Stimulated activated naive CD8-positive, alpha-beta T cell treated with anti-CD3 and anti-CD28 coated beads, Interleukin-15, amount 100 ng/mL, for 72 hours (primary cell): ENCODE results near the gene SLC39A5.

Source experiments
- ATAC-seq: fragments of 150-1000 bp; cut with Tn5 transposase; 2 replicates; pipeline ENCODE4 v1.10.0; 2021; ENCODE audit warnings: mild to moderate bottlenecking, moderate library complexity
- DNase-seq, 2 donors: peaks; one replicate each; pipeline ENCODE4 v3.0.0; 2021 to 2022
- H3K27ac Mint-ChIP-seq, 2 donors: one replicate each; pipeline ENCODE4 v1.8.0; 2022; ENCODE audit warnings: mild to moderate bottlenecking in 2 of 2, mixed read lengths in 2 of 2, moderate library complexity in 2 of 2
- H3K27me3 Mint-ChIP-seq: one replicate; pipeline ENCODE4 v1.8.0; 2022; ENCODE audit warnings: mixed read lengths
- H3K4me1 Mint-ChIP-seq: one replicate; pipeline ENCODE4 v1.8.0; 2022; ENCODE audit warnings: mild to moderate bottlenecking, mixed read lengths
- H3K4me3 Mint-ChIP-seq, 2 donors: one replicate each; pipeline ENCODE4 v1.8.0; 2022; ENCODE audit warnings: mild to moderate bottlenecking in 2 of 2, mixed read lengths in 2 of 2, moderate library complexity in 1 of 2
- H3K9me3 Mint-ChIP-seq, 2 donors: one replicate each; pipeline ENCODE4 v1.8.0; 2022; ENCODE audit warnings: mixed read lengths in 2 of 2

SLC39A5 gene

GRCh38 chr12:56204275-56204674, 25.6 kb upstream of the SLC39A5 start:
- ATAC-seq: no peak
- Mint-ChIP-seq H3K27ac (no peak overlapping the region), H3K4me3 (no peak overlapping the region), H3K4me1 (no peaks in the 10 kb centered on the region), H3K9me3 (no peaks in the 10 kb centered on the region), H3K27me3 (no peaks in the 10 kb centered on the region)
- DNase-seq: no peak

- no peaks in the 10 kb centered on the region for H3K4me1 Mint-ChIP-seq
- ATAC-seq: peak; percentile 64
- no peak overlapping the region for H3K4me3 Mint-ChIP-seq
- no peaks in the 10 kb centered on the region for H3K27me3 Mint-ChIP-seq
- DNase-seq: no peak
- no peaks in the 10 kb centered on the region for H3K9me3 Mint-ChIP-seq
- H3K27ac Mint-ChIP-seq: peak overlapping the region in 1 of 2 donors; percentile 60
Measured at GRCh38 chr12:56205445-56205844, 24.4 kb upstream of the SLC39A5 start.

GRCh38 chr12:56206452-56207166, 23.2 kb upstream of the SLC39A5 start:
- peak; percentile 80 for ATAC-seq
- Mint-ChIP-seq H3K27ac (no peak overlapping the region), H3K4me3 (no peak overlapping the region), H3K9me3 (no peaks in the 10 kb centered on the region), H3K4me1 (no peaks in the 10 kb centered on the region), H3K27me3 (no peaks in the 10 kb centered on the region)
- DNase-seq: peak; percentile 15 to 35

GRCh38 chr12:56208006-56208405, 21.8 kb upstream of the SLC39A5 start:
- no peak overlapping the region for H3K27ac Mint-ChIP-seq
- no peak overlapping the region for H3K4me3 Mint-ChIP-seq
- DNase-seq (no peak), ATAC-seq (no peak)
- H3K27me3 Mint-ChIP-seq: no peaks in the 10 kb centered on the region
- H3K4me1 Mint-ChIP-seq: no peaks in the 10 kb centered on the region
- H3K9me3 Mint-ChIP-seq: no peaks in the 10 kb centered on the region

GRCh38 chr12:56212361-56212760, 17.5 kb upstream of the SLC39A5 start:
- no peaks in the 10 kb centered on the region for H3K27me3 Mint-ChIP-seq
- ATAC-seq: no peak
- DNase-seq: no peak
- H3K4me3 Mint-ChIP-seq: no peak overlapping the region
- H3K27ac Mint-ChIP-seq: no peak overlapping the region
- H3K4me1 Mint-ChIP-seq: no peaks in the 10 kb centered on the region
- no peaks in the 10 kb centered on the region for H3K9me3 Mint-ChIP-seq

- H3K27me3 Mint-ChIP-seq: no peaks in the 10 kb centered on the region
- no peak for DNase-seq
Measured at GRCh38 chr12:56213878-56214277, 16.0 kb upstream of the SLC39A5 start.

GRCh38 chr12:56216461-56216860, 13.4 kb upstream of the SLC39A5 start:
- Mint-ChIP-seq H3K4me3 (no peak overlapping the region), H3K27ac (no peak overlapping the region), H3K9me3 (no peaks in the 10 kb centered on the region), H3K4me1 (peaks cover 5% of the 10 kb centered on the region), H3K27me3 (no peaks in the 10 kb centered on the region)
- ATAC-seq (no peak), DNase-seq (no peak)

More at GRCh38 chr12:56213878-56214277, 16.0 kb upstream of the SLC39A5 start:
- H3K9me3 Mint-ChIP-seq: no peaks in the 10 kb centered on the region
- H3K4me1 Mint-ChIP-seq: no peaks in the 10 kb centered on the region
- ATAC-seq: no peak
- H3K4me3 Mint-ChIP-seq: no peak overlapping the region
- H3K27ac Mint-ChIP-seq: no peak overlapping the region

GRCh38 chr12:56219840-56220239, 10.0 kb upstream of the SLC39A5 start:
- Mint-ChIP-seq H3K27ac (no peak overlapping the region), H3K9me3 (no peaks in the 10 kb centered on the region), H3K4me1 (peaks cover 33% of the 10 kb centered on the region), H3K4me3 (peak overlapping the region; percentile 37 to 56), H3K27me3 (no peaks in the 10 kb centered on the region)
- ATAC-seq: no peak
- DNase-seq: no peak

GRCh38 chr12:56220611-56221231, 9.1 kb upstream of the SLC39A5 start:
- no peaks in the 10 kb centered on the region for H3K27me3 Mint-ChIP-seq
- peak overlapping the region; percentile 98 to 100 for H3K4me3 Mint-ChIP-seq
- H3K27ac Mint-ChIP-seq: peak overlapping the region; percentile 98 to 99
- H3K9me3 Mint-ChIP-seq: no peaks in the 10 kb centered on the region
- peaks cover 42% of the 10 kb centered on the region for H3K4me1 Mint-ChIP-seq
- DNase-seq (no peak), ATAC-seq (no peak)

GRCh38 chr12:56221232-56221756, 8.6 kb upstream of the SLC39A5 start:
- H3K4me1 Mint-ChIP-seq: peaks cover 44% of the 10 kb centered on the region
- H3K27ac Mint-ChIP-seq: peak overlapping the region; percentile 98 to 99
- ATAC-seq (peak; percentile 29), DNase-seq (no peak)
- no peaks in the 10 kb centered on the region for H3K9me3 Mint-ChIP-seq
- no peaks in the 10 kb centered on the region for H3K27me3 Mint-ChIP-seq
- peak overlapping the region; percentile 98 to 100 for H3K4me3 Mint-ChIP-seq

- no peaks in the 10 kb centered on the region for H3K27me3 Mint-ChIP-seq
- peak; percentile 88 to 91 for DNase-seq
- no peaks in the 10 kb centered on the region for H3K9me3 Mint-ChIP-seq
- H3K4me3 Mint-ChIP-seq: peak within 1 kb of the TSS; percentile 98 to 100
- peak within 1 kb of the TSS; percentile 98 to 99 for H3K27ac Mint-ChIP-seq
- peak; percentile 90 for ATAC-seq
- H3K4me1 Mint-ChIP-seq: peaks cover 44% of the 10 kb centered on the region
Measured at GRCh38 chr12:56221757-56222530, 7.9 kb upstream of the SLC39A5 start, which contains the start of gene RNF41. Gene RNF41 (minus strand): TSS chr12:56221922. CDS start chr12:56214047, 7,875 bp downstream.

GRCh38 chr12:56222531-56222895, 7.3 kb upstream of the SLC39A5 start:
- Mint-ChIP-seq H3K4me1 (peaks cover 44% of the 10 kb centered on the region), H3K27me3 (no peaks in the 10 kb centered on the region), H3K27ac (peak overlapping the region; percentile 98 to 99), H3K4me3 (peak overlapping the region; percentile 98 to 100), H3K9me3 (no peaks in the 10 kb centered on the region)
- DNase-seq: no peak
- ATAC-seq: no peak

GRCh38 chr12:56223571-56224101, 6.2 kb upstream of the SLC39A5 start:
- ATAC-seq: no peak
- peak overlapping the region; percentile 66 to 69 for H3K27ac Mint-ChIP-seq
- peak in 1 of 2 donors; percentile 7 for DNase-seq
- H3K4me1 Mint-ChIP-seq: peaks cover 44% of the 10 kb centered on the region
- H3K4me3 Mint-ChIP-seq: peak overlapping the region; percentile 91 to 93
- no peaks in the 10 kb centered on the region for H3K27me3 Mint-ChIP-seq
- no peaks in the 10 kb centered on the region for H3K9me3 Mint-ChIP-seq

GRCh38 chr12:56224102-56224701, 5.6 kb upstream of the SLC39A5 start, which contains the start of gene NABP2:
Gene NABP2 (plus strand): TSS chr12:56224342. CDS start chr12:56224857, 515 bp downstream.
- no peaks in the 10 kb centered on the region for H3K27me3 Mint-ChIP-seq

GRCh38 chr12:56224954-56225353, 4.9 kb upstream of the SLC39A5 start:
- Mint-ChIP-seq H3K4me1 (peaks cover 44% of the 10 kb centered on the region), H3K9me3 (no peaks in the 10 kb centered on the region), H3K27me3 (no peaks in the 10 kb centered on the region), H3K27ac (peak overlapping the region; percentile 89 to 92), H3K4me3 (peak overlapping the region; percentile 91 to 93)
- DNase-seq: no peak
- no peak for ATAC-seq

More at GRCh38 chr12:56224102-56224701, 5.6 kb upstream of the SLC39A5 start, which contains the start of gene NABP2:
- Mint-ChIP-seq H3K27ac (peak within 1 kb of the TSS; percentile 89 to 92), H3K9me3 (no peaks in the 10 kb centered on the region), H3K4me3 (peak within 1 kb of the TSS; percentile 93 to 98), H3K4me1 (peaks cover 44% of the 10 kb centered on the region)
- ATAC-seq: peak; percentile 89
- DNase-seq: peak; percentile 94 to 96
